SK-N-SH (cell line): ENCODE data around the gene CCT6A. TPM values are rescaled to one million over a fixed set of nuclear protein-coding genes. Genes with fewer than 3 reads are reported as not detected.
A peak's percentile ranks its signal among the peaks of the same experiment; 100 is the strongest.

Experiments used
- CTCF ChIA-PET: fragments of 300-600, 350-600 bp; formaldehyde crosslinking; extraction: SDS; loops from one replicate; lab custom pipeline; 2021; lab: Yijun Ruan, JAX
- POLR2A ChIA-PET: fragments of 350-600 bp; sonication (Branson Sonifier 250); formaldehyde crosslinking; extraction: SDS; loops from one replicate; lab custom pipeline; 2020; ENCODE audit warnings: antibody characterized with exemption, inconsistent platforms; lab: Yijun Ruan, JAX
- DNase-seq: peaks from one replicate; pipeline ENCODE4 v3.0.0; 2012
- H2AFZ ChIP-seq: fragments of 200-600 bp; sonication (generic); 2 replicates; pipeline ENCODE4 v1.8.1; 2016; ENCODE audit warnings: antibody characterized with exemption, mild to moderate bottlenecking, low read depth
- H3F3A ChIP-seq: fragments of 200-600 bp; sonication (generic); replicated peaks from 2 replicates; pipeline ENCODE3; 2016; ENCODE audit warnings: antibody characterized with exemption, mild to moderate bottlenecking; ENCODE audit not compliant: insufficient read depth
- H3K27ac ChIP-seq, 2 experiments: fragments of 200-500 bp in 1 of 2; fragments of 200-600 bp in 1 of 2; sonication (Bioruptor generic) in 1 of 2; sonication (generic), shearing (Covaris generic) in 1 of 2; 2 replicates each; pipeline versions ENCODE4 v1.5.1 to v1.6.1; 2014 to 2016; ENCODE audit warnings: low read depth in 2 of 2, inconsistent platforms in 1 of 2, low read length in 1 of 2, mild to moderate bottlenecking in 1 of 2, mixed read lengths in 1 of 2
- H3K27me3 ChIP-seq: fragments of 200-600 bp; sonication (generic), shearing (Covaris generic); 2 replicates; pipeline ENCODE4 v1.6.1; 2016; ENCODE audit warnings: mixed run types; ENCODE audit not compliant: insufficient read depth
- H3K36me3 ChIP-seq, 2 experiments: fragments of 200-500 bp in 1 of 2; fragments of 200-600 bp in 1 of 2; sonication (Bioruptor generic) in 1 of 2; sonication (generic) in 1 of 2; replicated peaks in 1 of 2; 2 replicates each; pipeline versions ENCODE3 to v1.5.1; 2014 to 2016; ENCODE audit warnings: low read length in 1 of 2, mild to moderate bottlenecking in 1 of 2; ENCODE audit not compliant: insufficient read depth in 2 of 2, control insufficient read depth in 1 of 2
- H3K4me1 ChIP-seq, 2 experiments: fragments of 200-500 bp in 1 of 2; fragments of 200-600 bp in 1 of 2; sonication (Bioruptor generic) in 1 of 2; sonication (generic), shearing (Covaris generic) in 1 of 2; 2 replicates each; pipeline versions ENCODE4 v1.5.1 to v1.6.1; 2014 to 2016; ENCODE audit warnings: low read depth in 1 of 2, low read length in 1 of 2, mixed run types in 1 of 2; ENCODE audit not compliant: insufficient read depth in 2 of 2, control insufficient read depth in 1 of 2
- H3K4me2 ChIP-seq: fragments of 200-600 bp; sonication (generic), shearing (Covaris generic); 2 replicates; pipeline ENCODE4 v1.6.1; 2017; ENCODE audit warnings: mixed run types
- H3K4me3 ChIP-seq, 2 experiments: fragments of 200-500 bp in 1 of 2; fragments of 200-600 bp in 1 of 2; sonication (Bioruptor generic) in 1 of 2; sonication (generic), shearing (Covaris generic) in 1 of 2; 2 replicates each; pipeline versions ENCODE4 v1.5.1 to v1.8.1; 2014 to 2016; ENCODE audit warnings: low read depth in 2 of 2, inconsistent platforms in 1 of 2, low read length in 1 of 2, mild to moderate bottlenecking in 1 of 2, mixed read lengths in 1 of 2, moderate library complexity in 1 of 2
- H3K79me2 ChIP-seq: fragments of 200-600 bp; sonication (generic); 2 replicates; pipeline ENCODE4 v1.8.1; 2017; ENCODE audit warnings: mild to moderate bottlenecking; ENCODE audit not compliant: insufficient read depth
- H3K9ac ChIP-seq: fragments of 200-600 bp; sonication (generic); 2 replicates; pipeline ENCODE4 v1.6.1; 2017; ENCODE audit warnings: mixed run types
- H3K9me2 ChIP-seq: fragments of 200-600 bp; sonication (generic); 2 replicates; pipeline ENCODE4 v1.6.1; 2017; ENCODE audit warnings: mixed run types
- H3K9me3 ChIP-seq: fragments of 200-600 bp; sonication (generic); 2 replicates; pipeline ENCODE4 v1.6.1; 2017; ENCODE audit warnings: mixed run types, mild to moderate bottlenecking, moderate library complexity
- H4K20me1 ChIP-seq: fragments of 200-600 bp; sonication (generic); 2 replicates; pipeline ENCODE4 v1.6.1; 2017; ENCODE audit warnings: mild to moderate bottlenecking, mixed run types; ENCODE audit not compliant: insufficient read depth
- ELF1 ChIP-seq: IDR thresholded peaks from 2 replicates; pipeline ENCODE4 v1.4.0; 2012
- EP300 ChIP-seq, 2 experiments: IDR thresholded peaks; 2 replicates each; pipeline versions ENCODE4 v1.4.0 to v1.6.1; 2012; ENCODE audit warnings: borderline replicate concordance in 1 of 2, low read depth in 1 of 2, low read length in 1 of 2
- EZH2phosphoT487 ChIP-seq: fragments of 200-600 bp; sonication (generic); IDR thresholded peaks from 2 replicates; pipeline ENCODE4 v1.6.1; 2017; ENCODE audit warnings: low read depth, mixed run types, mild to moderate bottlenecking, antibody characterized with exemption, moderate library complexity, borderline replicate concordance
- FOSL2 ChIP-seq: IDR thresholded peaks from 2 replicates; pipeline ENCODE4 v1.4.0; 2012; ENCODE audit warnings: low read depth, mild to moderate bottlenecking, moderate library complexity, borderline replicate concordance
- FOXJ3 ChIP-seq: sonication (generic); formaldehyde crosslinking; IDR thresholded peaks from 2 replicates; pipeline ENCODE4 v1.5.1; 2020; ENCODE audit warnings: mild to moderate bottlenecking, missing genetic modification reagents
- FOXM1 ChIP-seq: IDR thresholded peaks from 2 replicates; pipeline ENCODE4 v1.4.0; 2012; ENCODE audit warnings: low read depth, mild to moderate bottlenecking
- GATA2 ChIP-seq: sonication (generic); formaldehyde crosslinking; IDR thresholded peaks from 2 replicates; pipeline ENCODE4 v1.5.0; 2020; ENCODE audit warnings: mild to moderate bottlenecking, missing genetic modification reagents
- JUND ChIP-seq: IDR thresholded peaks from 2 replicates; pipeline ENCODE4 v1.4.0; 2012
- NFIC ChIP-seq: IDR thresholded peaks from 2 replicates; pipeline ENCODE4 v1.4.0; 2012; ENCODE audit warnings: borderline replicate concordance
- NRF1 ChIP-seq: IDR thresholded peaks from 2 replicates; pipeline ENCODE4 v1.6.1; 2012; ENCODE audit warnings: low read depth, mild to moderate bottlenecking, low read length
- POLR2AphosphoS5 ChIP-seq: IDR thresholded peaks from 2 replicates; pipeline ENCODE4 v1.6.1; 2012; ENCODE audit warnings: low read depth, low read length
- RAD21 ChIP-seq: IDR thresholded peaks from 2 replicates; pipeline ENCODE4 v1.6.1; 2012; ENCODE audit warnings: mild to moderate bottlenecking, low read length
- RCOR1 ChIP-seq: fragments of 150-350 bp; IDR thresholded peaks from 2 replicates; pipeline ENCODE4 v1.6.1; 2017; ENCODE audit warnings: antibody characterized with exemption, low read length
- REST ChIP-seq: IDR thresholded peaks from 2 replicates; pipeline ENCODE4 v1.6.1; 2012; ENCODE audit warnings: mild to moderate bottlenecking, low read depth, low read length, moderate library complexity
- RFX5 ChIP-seq: IDR thresholded peaks from 2 replicates; pipeline ENCODE4 v1.6.1; 2012; ENCODE audit warnings: mild to moderate bottlenecking, improper control_type of control experiment, low read length
- RXRA ChIP-seq: IDR thresholded peaks from 2 replicates; pipeline ENCODE4 v1.4.0; 2012; ENCODE audit warnings: low read depth, mild to moderate bottlenecking, borderline replicate concordance
- SIN3A ChIP-seq: IDR thresholded peaks from 2 replicates; pipeline ENCODE4 v1.6.1; 2012; ENCODE audit warnings: low read depth, mild to moderate bottlenecking, low read length, moderate library complexity, borderline replicate concordance
- SMC3 ChIP-seq: IDR thresholded peaks from 2 replicates; pipeline ENCODE4 v1.6.1; 2012; ENCODE audit warnings: low read depth, low read length, improper control_type of control experiment
- TAF1 ChIP-seq: IDR thresholded peaks from 2 replicates; pipeline ENCODE4 v1.6.1; 2012; ENCODE audit warnings: low read depth, mild to moderate bottlenecking, low read length, moderate library complexity, borderline replicate concordance
- TCF12 ChIP-seq: IDR thresholded peaks from 2 replicates; pipeline ENCODE4 v1.4.0; 2012
- TEAD4 ChIP-seq: IDR thresholded peaks from 2 replicates; pipeline ENCODE4 v1.4.0; 2012; ENCODE audit warnings: mild to moderate bottlenecking, borderline replicate concordance; ENCODE audit not compliant: insufficient read depth
- USF1 ChIP-seq: IDR thresholded peaks from 2 replicates; pipeline ENCODE4 v1.4.0; 2012; ENCODE audit warnings: low read depth, borderline replicate concordance
- YY1 ChIP-seq: IDR thresholded peaks from 2 replicates; pipeline ENCODE4 v1.4.0; 2012; ENCODE audit warnings: low read depth, mild to moderate bottlenecking
- ZBTB33 ChIP-seq: IDR thresholded peaks from 2 replicates; pipeline ENCODE4 v1.4.0; 2012; ENCODE audit warnings: low read depth, borderline replicate concordance
- WGBS: methylation state at CpG from one replicate; pipeline ENCODE4 v1.1.6; 2017; ENCODE audit warnings: low lambda C conversion rate; 5-methylcytosine and 5-hydroxymethylcytosine counted together
- polyA plus RNA-seq, 3 experiments: library from polyadenylated mRNA; depleted of rRNA; stranded (reverse); fragments of >200 nt; gene quantifications; 2 replicates each; pipeline ENCODE4 v1.2.3, GENCODE V29; 2012
- TF ChIP-seq, protein P1 (sequence below): IDR thresholded peaks from 2 replicates; pipeline ENCODE4; 2012
- TF ChIP-seq, protein P2 (sequence below): IDR thresholded peaks from 2 replicates; pipeline ENCODE4 v1.4.0; 2012; ENCODE audit warnings: low read depth

The CCT6A gene
- polyA plus RNA-seq, 1 of the 3 experiments (the other 2 are of a cell fraction): 221 TPM

- Histone ChIP-seq H3K9me2 (no peaks in the 10 kb centered on the region), H3K4me1 (no peaks in the 10 kb centered on the region; a peak in 1 of 4 replicates), H3K27ac (peak overlapping the region; percentile 50 to 76; a peak in 3 of 4 replicates), H3K4me3 (peak overlapping the region; percentile 53 to 78), H3K4me2 (peak overlapping the region; percentile 97), H3K36me3 (peaks cover 4 to 30% of the 10 kb centered on the region in 2 experiments), H3F3A (peaks cover 13% of the 10 kb centered on the region), H3K9ac (peak overlapping the region; percentile 68), H3K27me3 (no peaks in the 10 kb centered on the region), H3K79me2 (peaks cover 11% of the 10 kb centered on the region; the same call in 1 of the 2 replicates), H4K20me1 (no peaks in the 10 kb centered on the region), H3K9me3 (no peaks in the 10 kb centered on the region), H2AFZ (peak overlapping the region; percentile 96)
- ChIA-PET CTCF (interaction anchor here (1.0 to 2.0 kb wide), 11 partner anchors 12 to 70 kb away, joined by 3 to 10 read pairs (median 5); partner anchors contain the start of genes CCT6A and PSPH), POLR2A (interaction anchor here (0.6 to 1.3 kb wide), 10 partner anchors 13 to 69 kb away, joined by 3 to 20 read pairs (median 4); partner anchors contain the start of genes CCT6A and PSPH)
- DNase-seq: peak; percentile 95
- 2% methylated on average over 24 of the region's 27 CpGs for WGBS
- TF ChIP-seq TCF12 (no peak; the same call in 1 of the 2 replicates), TAF1 (peak; percentile 87), RCOR1 (no peak), GATA2 (CRISPR knock-in tag) (peak; percentile 99), RFX5 (peak; percentile 26; the same call in 1 of the 2 replicates), SIN3A (0 out of 2 replicates have a peak, but pooled peaks have one; percentile 27), NRF1 (no peak), FOXJ3 (CRISPR knock-in tag) (peak; percentile 61; the same call in 1 of the 2 replicates), REST (no peak), NFIC (no peak), SMC3 (peak; percentile 2), RAD21 (peak; percentile 24; the same call in 1 of the 2 replicates), POLR2AphosphoS5 (peak; percentile 89), FOSL2 (no peak), ELF1 (no peak), YY1 (no peak), FOXM1 (no peak), TEAD4 (no peak), USF1 (no peak), RXRA (no peak), EZH2phosphoT487 (no peak), JUND (no peak), EP300 (IDR thresholded peaks at IDR 0.05; ENCODE audit: borderline replicate concordance in 1 of 2, low read depth in 1 of 2, low read length in 1 of 2) (no peak; a peak in 2 of 4 replicates), ZBTB33 (no peak)
- TF ChIP-seq, protein P1, sequence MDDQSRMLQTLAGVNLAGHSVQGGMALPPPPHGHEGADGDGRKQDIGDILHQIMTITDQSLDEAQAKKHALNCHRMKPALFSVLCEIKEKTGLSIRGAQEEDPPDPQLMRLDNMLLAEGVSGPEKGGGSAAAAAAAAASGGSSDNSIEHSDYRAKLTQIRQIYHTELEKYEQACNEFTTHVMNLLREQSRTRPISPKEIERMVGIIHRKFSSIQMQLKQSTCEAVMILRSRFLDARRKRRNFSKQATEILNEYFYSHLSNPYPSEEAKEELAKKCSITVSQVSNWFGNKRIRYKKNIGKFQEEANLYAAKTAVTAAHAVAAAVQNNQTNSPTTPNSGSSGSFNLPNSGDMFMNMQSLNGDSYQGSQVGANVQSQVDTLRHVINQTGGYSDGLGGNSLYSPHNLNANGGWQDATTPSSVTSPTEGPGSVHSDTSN: no peak
- TF ChIP-seq, protein P2, sequence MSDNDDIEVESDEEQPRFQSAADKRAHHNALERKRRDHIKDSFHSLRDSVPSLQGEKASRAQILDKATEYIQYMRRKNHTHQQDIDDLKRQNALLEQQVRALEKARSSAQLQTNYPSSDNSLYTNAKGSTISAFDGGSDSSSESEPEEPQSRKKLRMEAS: peak; percentile 58; the same call in 1 of the 2 replicates
Measured at GRCh38 chr7:56033671-56034432, 17.7 kb upstream of the CCT6A start.
